Measurements from ENCODE around the gene MYADM.
A peak's percentile ranks its signal among the peaks of the same experiment; 100 is the strongest.
"Not testable (repeated sequence)": the region's sequence is repeated elsewhere in the genome, so short reads cannot be mapped to it uniquely, and the experiment has no call there.

Gene MYADM

GRCh38 chr19:53867225-53868090 is at the start of gene MYADM:
MYADM (plus strand) TSS chr19:53867883; CDS start chr19:53873530, 5,647 bp downstream.
- H3K4me3 ChIP-seq (ENCODE audit: low read depth, low read length), result peak within 1 kb of the TSS; percentile 95
- peaks cover 4% of the 10 kb centered on the region for H3K4me1 ChIP-seq (ENCODE audit: control insufficient read depth, insufficient read depth, low read length)
- H3K27me3 ChIP-seq (ENCODE audit: control insufficient read depth, insufficient read depth, low read length), result no peaks in the 10 kb centered on the region
- H3K36me3 ChIP-seq (ENCODE audit: control insufficient read depth, insufficient read depth, low read length), result peaks cover 5% of the 10 kb centered on the region
- peak within 1 kb of the TSS; percentile 68 for H3K9ac ChIP-seq (ENCODE audit: low read depth, low read length)
- no peaks in the 10 kb centered on the region for H3K9me3 ChIP-seq (ENCODE audit: control insufficient read depth, insufficient read depth, low read length)

- H3K27me3 ChIP-seq (ENCODE audit: control insufficient read depth, insufficient read depth, low read length), result no peaks in the 10 kb centered on the region
- H3K4me1 ChIP-seq (ENCODE audit: control insufficient read depth, insufficient read depth, low read length), result no peaks in the 10 kb centered on the region
- no peaks in the 10 kb centered on the region for H3K9me3 ChIP-seq (ENCODE audit: control insufficient read depth, insufficient read depth, low read length)
- H3K9ac ChIP-seq (ENCODE audit: low read depth, low read length), result no peak overlapping the region
- peaks cover under 1% of the 10 kb centered on the region for H3K36me3 ChIP-seq (ENCODE audit: control insufficient read depth, insufficient read depth, low read length)
- no peak overlapping the region for H3K4me3 ChIP-seq (ENCODE audit: low read depth, low read length)
These were observed 48.9 kb upstream of the MYADM start for GRCh38 chr19:53818756-53819155.

GRCh38 chr19:53819861-53820260 is 47.8 kb upstream of the MYADM start:
- no peaks in the 10 kb centered on the region for H3K9me3 ChIP-seq (ENCODE audit: control insufficient read depth, insufficient read depth, low read length)
- H3K4me1 ChIP-seq (ENCODE audit: control insufficient read depth, insufficient read depth, low read length), result no peaks in the 10 kb centered on the region
- no peaks in the 10 kb centered on the region for H3K27me3 ChIP-seq (ENCODE audit: control insufficient read depth, insufficient read depth, low read length)
- H3K36me3 ChIP-seq (ENCODE audit: control insufficient read depth, insufficient read depth, low read length), result no peaks in the 10 kb centered on the region
- H3K4me3 ChIP-seq (ENCODE audit: low read depth, low read length), result no peak overlapping the region
- H3K9ac ChIP-seq (ENCODE audit: low read depth, low read length), result no peak overlapping the region

- no peaks in the 10 kb centered on the region for H3K4me1 ChIP-seq (ENCODE audit: control insufficient read depth, insufficient read depth, low read length)
- H3K9me3 ChIP-seq (ENCODE audit: control insufficient read depth, insufficient read depth, low read length), result no peaks in the 10 kb centered on the region
- H3K27me3 ChIP-seq (ENCODE audit: control insufficient read depth, insufficient read depth, low read length), result no peaks in the 10 kb centered on the region
- H3K9ac ChIP-seq (ENCODE audit: low read depth, low read length), result no peak overlapping the region
- no peaks in the 10 kb centered on the region for H3K36me3 ChIP-seq (ENCODE audit: control insufficient read depth, insufficient read depth, low read length)
- H3K4me3 ChIP-seq (ENCODE audit: low read depth, low read length), result no peak overlapping the region
These were observed 44.1 kb upstream of the MYADM start for GRCh38 chr19:53823380-53824120.

- Histone ChIP-seq H3K4me3 (ENCODE audit: low read depth, low read length) (no peak within 1 kb of the TSS), H3K9ac (ENCODE audit: low read depth, low read length) (no peak within 1 kb of the TSS), H3K4me1 (ENCODE audit: control insufficient read depth, insufficient read depth, low read length) (no peaks in the 10 kb centered on the region), H3K9me3 (ENCODE audit: control insufficient read depth, insufficient read depth, low read length) (no peaks in the 10 kb centered on the region), H3K36me3 (ENCODE audit: control insufficient read depth, insufficient read depth, low read length) (no peaks in the 10 kb centered on the region), H3K27me3 (ENCODE audit: control insufficient read depth, insufficient read depth, low read length) (no peaks in the 10 kb centered on the region)
These were observed 43.5 kb upstream of the MYADM start, which contains the start of gene NLRP12 for GRCh38 chr19:53824134-53824611. NLRP12 (minus strand) TSS chr19:53824314; CDS start chr19:53824174, 140 bp downstream.

GRCh38 chr19:53826876-53827275 is 40.8 kb upstream of the MYADM start:
- peak overlapping the region; percentile 26 for H3K9ac ChIP-seq (ENCODE audit: low read depth, low read length)
- no peaks in the 10 kb centered on the region for H3K36me3 ChIP-seq (ENCODE audit: control insufficient read depth, insufficient read depth, low read length)
- H3K4me3 ChIP-seq (ENCODE audit: low read depth, low read length), result no peak overlapping the region
- H3K9me3 ChIP-seq (ENCODE audit: control insufficient read depth, insufficient read depth, low read length), result no peaks in the 10 kb centered on the region
- H3K4me1 ChIP-seq (ENCODE audit: control insufficient read depth, insufficient read depth, low read length), result no peaks in the 10 kb centered on the region
- H3K27me3 ChIP-seq (ENCODE audit: control insufficient read depth, insufficient read depth, low read length), result no peaks in the 10 kb centered on the region

GRCh38 chr19:53828531-53828930 is 39.2 kb upstream of the MYADM start:
- H3K27me3 ChIP-seq (ENCODE audit: control insufficient read depth, insufficient read depth, low read length), result no peaks in the 10 kb centered on the region
- H3K9ac ChIP-seq (ENCODE audit: low read depth, low read length), result no peak overlapping the region
- peaks cover 6% of the 10 kb centered on the region for H3K36me3 ChIP-seq (ENCODE audit: control insufficient read depth, insufficient read depth, low read length)
- no peaks in the 10 kb centered on the region for H3K9me3 ChIP-seq (ENCODE audit: control insufficient read depth, insufficient read depth, low read length)
- no peaks in the 10 kb centered on the region for H3K4me1 ChIP-seq (ENCODE audit: control insufficient read depth, insufficient read depth, low read length)
- H3K4me3 ChIP-seq (ENCODE audit: low read depth, low read length), result no peak overlapping the region

GRCh38 chr19:53832861-53833260 is 34.8 kb upstream of the MYADM start:
- Histone ChIP-seq H3K4me3 (ENCODE audit: low read depth, low read length) (peak overlapping the region; percentile 83), H3K9ac (ENCODE audit: low read depth, low read length) (peak overlapping the region; percentile 98), H3K36me3 (ENCODE audit: control insufficient read depth, insufficient read depth, low read length) (peaks cover 13% of the 10 kb centered on the region)
- not testable (repeated sequence) for H3K27me3 ChIP-seq (ENCODE audit: control insufficient read depth, insufficient read depth, low read length); H3K4me1 ChIP-seq (ENCODE audit: control insufficient read depth, insufficient read depth, low read length); H3K9me3 ChIP-seq (ENCODE audit: control insufficient read depth, insufficient read depth, low read length)

- not testable (repeated sequence) for H3K4me1 ChIP-seq (ENCODE audit: control insufficient read depth, insufficient read depth, low read length)
These were observed 29.2 kb upstream of the MYADM start for GRCh38 chr19:53838446-53838845.

GRCh38 chr19:53840241-53840640 is 27.4 kb upstream of the MYADM start:
- not testable (repeated sequence) for H3K9ac ChIP-seq (ENCODE audit: low read depth, low read length); H3K4me3 ChIP-seq (ENCODE audit: low read depth, low read length); H3K4me1 ChIP-seq (ENCODE audit: control insufficient read depth, insufficient read depth, low read length); H3K27me3 ChIP-seq (ENCODE audit: control insufficient read depth, insufficient read depth, low read length); H3K9me3 ChIP-seq (ENCODE audit: control insufficient read depth, insufficient read depth, low read length); H3K36me3 ChIP-seq (ENCODE audit: control insufficient read depth, insufficient read depth, low read length)

More at GRCh38 chr19:53838446-53838845, 29.2 kb upstream of the MYADM start:
- H3K9me3 ChIP-seq (ENCODE audit: control insufficient read depth, insufficient read depth, low read length); H3K36me3 ChIP-seq (ENCODE audit: control insufficient read depth, insufficient read depth, low read length); H3K9ac ChIP-seq (ENCODE audit: low read depth, low read length); H3K27me3 ChIP-seq (ENCODE audit: control insufficient read depth, insufficient read depth, low read length); H3K4me3 ChIP-seq (ENCODE audit: low read depth, low read length): not testable (repeated sequence)

- H3K27me3 ChIP-seq (ENCODE audit: control insufficient read depth, insufficient read depth, low read length); H3K36me3 ChIP-seq (ENCODE audit: control insufficient read depth, insufficient read depth, low read length): not testable (repeated sequence)
These were observed 26.8 kb upstream of the MYADM start for GRCh38 chr19:53840914-53841313.

GRCh38 chr19:53844849-53845246 is 22.8 kb upstream of the MYADM start:
- H3K4me3 ChIP-seq (ENCODE audit: low read depth, low read length), result no peak overlapping the region
- no peak overlapping the region for H3K9ac ChIP-seq (ENCODE audit: low read depth, low read length)
- H3K4me1 ChIP-seq (ENCODE audit: control insufficient read depth, insufficient read depth, low read length), result peaks cover 5% of the 10 kb centered on the region
- H3K9me3 ChIP-seq (ENCODE audit: control insufficient read depth, insufficient read depth, low read length), result no peaks in the 10 kb centered on the region
- H3K36me3 ChIP-seq (ENCODE audit: control insufficient read depth, insufficient read depth, low read length), result no peaks in the 10 kb centered on the region
- no peaks in the 10 kb centered on the region for H3K27me3 ChIP-seq (ENCODE audit: control insufficient read depth, insufficient read depth, low read length)

More at GRCh38 chr19:53840914-53841313, 26.8 kb upstream of the MYADM start:
- not testable (repeated sequence) for H3K9ac ChIP-seq (ENCODE audit: low read depth, low read length); H3K4me3 ChIP-seq (ENCODE audit: low read depth, low read length); H3K9me3 ChIP-seq (ENCODE audit: control insufficient read depth, insufficient read depth, low read length); H3K4me1 ChIP-seq (ENCODE audit: control insufficient read depth, insufficient read depth, low read length)
